Measurements from ENCODE around the gene RAB23. TPM values are rescaled to one million over a fixed set of nuclear protein-coding genes. Genes with fewer than 3 reads are reported as not detected.

The RAB23 gene
- total and polyA plus RNA-seq, 12 donors = 3.1 to 16.5 (median 10.1) TPM

DNA sequence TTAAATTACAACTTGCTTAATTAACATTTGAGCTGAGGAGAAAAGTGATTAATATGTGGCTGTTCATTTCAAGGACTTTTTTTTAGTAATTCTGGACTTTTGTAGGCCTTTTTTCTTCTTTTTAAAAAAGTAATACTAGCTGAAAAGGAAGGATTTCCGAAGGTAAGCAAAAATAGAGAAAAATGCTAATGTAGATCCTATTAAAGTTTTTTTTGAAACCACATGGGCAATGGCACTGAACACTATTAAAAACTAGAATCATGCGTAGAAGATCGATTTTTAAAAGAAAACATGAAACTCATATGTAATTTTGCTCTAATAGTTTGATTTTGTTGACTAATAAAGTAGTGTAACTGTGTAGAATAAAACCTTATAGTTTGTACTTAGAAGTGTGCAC is 47.6 kb downstream of the RAB23 start:
- intact Hi-C loops (cut with DNase I) = loop anchor here in 6 of 10 donors (5.0 to 10.0 kb wide), 6 partner anchors 48 to 270 kb away; partner anchors contain the start of genes PRIM2 (in 6 of the 6), RAB23 (in 3 of the 6) and KIAA1586 (in 1 of the 6)

DNA sequence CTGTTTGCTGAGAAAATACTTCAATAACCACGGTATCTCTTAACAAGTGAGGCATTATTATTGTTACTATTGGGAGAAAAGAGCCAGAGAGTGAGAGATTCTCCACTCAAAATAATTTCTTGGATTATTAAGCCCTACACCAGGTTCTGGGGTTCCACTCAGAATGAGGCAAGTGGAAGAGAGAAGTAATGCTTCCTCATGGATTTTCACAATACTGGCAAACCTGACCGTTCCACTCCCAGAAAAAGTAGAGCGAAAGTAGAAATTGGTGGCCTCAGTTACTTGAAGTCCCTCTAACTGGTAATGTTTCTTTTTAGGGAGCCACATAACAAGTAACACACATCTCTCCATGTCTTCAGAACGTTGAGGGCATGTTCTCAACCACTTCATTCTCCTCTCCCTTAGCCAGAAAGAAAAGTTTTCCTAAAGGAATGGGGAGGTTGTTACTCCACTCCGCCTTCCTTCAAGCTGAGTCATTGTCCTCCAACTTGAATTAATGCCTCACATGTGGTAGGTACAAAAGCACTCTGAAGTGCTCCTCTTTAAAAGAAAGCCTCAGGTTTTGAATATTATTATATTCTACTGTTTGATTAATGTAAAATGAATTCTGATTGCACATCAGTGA is 48.1 kb downstream of the RAB23 start:
- 62 to 65% methylated on average over 5 of the region's 5 CpGs for WGBS, 2 donors
- Histone ChIP-seq H3K27me3 (no peaks in the 10 kb centered on the region), H3K4me1 (peaks cover 3 to 49% (median 23%) of the 10 kb centered on the region in 9 donors), H3K9me3 (no peaks in the 10 kb centered on the region), H3K4me3 (peak overlapping the region in 9 of 10 donors; percentile 57 to 80 (median 76)), H3K36me3 (peaks cover 0 to 9% (median 0%) of the 10 kb centered on the region in 9 donors), H3K27ac (peak overlapping the region in 8 of 10 donors; percentile 46 to 98 (median 91))
- TF ChIP-seq, protein P1, sequence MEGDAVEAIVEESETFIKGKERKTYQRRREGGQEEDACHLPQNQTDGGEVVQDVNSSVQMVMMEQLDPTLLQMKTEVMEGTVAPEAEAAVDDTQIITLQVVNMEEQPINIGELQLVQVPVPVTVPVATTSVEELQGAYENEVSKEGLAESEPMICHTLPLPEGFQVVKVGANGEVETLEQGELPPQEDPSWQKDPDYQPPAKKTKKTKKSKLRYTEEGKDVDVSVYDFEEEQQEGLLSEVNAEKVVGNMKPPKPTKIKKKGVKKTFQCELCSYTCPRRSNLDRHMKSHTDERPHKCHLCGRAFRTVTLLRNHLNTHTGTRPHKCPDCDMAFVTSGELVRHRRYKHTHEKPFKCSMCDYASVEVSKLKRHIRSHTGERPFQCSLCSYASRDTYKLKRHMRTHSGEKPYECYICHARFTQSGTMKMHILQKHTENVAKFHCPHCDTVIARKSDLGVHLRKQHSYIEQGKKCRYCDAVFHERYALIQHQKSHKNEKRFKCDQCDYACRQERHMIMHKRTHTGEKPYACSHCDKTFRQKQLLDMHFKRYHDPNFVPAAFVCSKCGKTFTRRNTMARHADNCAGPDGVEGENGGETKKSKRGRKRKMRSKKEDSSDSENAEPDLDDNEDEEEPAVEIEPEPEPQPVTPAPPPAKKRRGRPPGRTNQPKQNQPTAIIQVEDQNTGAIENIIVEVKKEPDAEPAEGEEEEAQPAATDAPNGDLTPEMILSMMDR (IDR thresholded peaks at IDR 0.05) = no peak
- ATAC-seq (no peak), DNase-seq (no peak)
- intact Hi-C loops (cut with DNase I) = loop anchor here in 6 of 10 donors (5.0 to 10.0 kb wide), 6 partner anchors 48 to 269 kb away; partner anchors contain the start of genes PRIM2 (in 6 of the 6), RAB23 (in 3 of the 6) and KIAA1586 (in 1 of the 6)

More for the DNA sequence above, 47.6 kb downstream of the RAB23 start:
- peaks cover 3 to 54% (median 24%) of the 10 kb centered on the region in 9 donors for H3K4me1 ChIP-seq
- TF ChIP-seq, protein P1 (IDR thresholded peaks at IDR 0.05) = no peak
- no peaks in the 10 kb centered on the region for H3K9me3 ChIP-seq
- DNase-seq (no peak), ATAC-seq (no peak)
- peak overlapping the region in 6 of 10 donors; percentile 69 to 80 (median 77) for H3K4me3 ChIP-seq
- no peaks in the 10 kb centered on the region for H3K27me3 ChIP-seq
- peaks cover 0 to 4% (median 0%) of the 10 kb centered on the region in 9 donors for H3K36me3 ChIP-seq
- WGBS, 2 donors = 92 to 93% methylated on average over 3 of the region's 3 CpGs
- peak overlapping the region in 8 of 10 donors; percentile 46 to 98 (median 91) for H3K27ac ChIP-seq

DNA sequence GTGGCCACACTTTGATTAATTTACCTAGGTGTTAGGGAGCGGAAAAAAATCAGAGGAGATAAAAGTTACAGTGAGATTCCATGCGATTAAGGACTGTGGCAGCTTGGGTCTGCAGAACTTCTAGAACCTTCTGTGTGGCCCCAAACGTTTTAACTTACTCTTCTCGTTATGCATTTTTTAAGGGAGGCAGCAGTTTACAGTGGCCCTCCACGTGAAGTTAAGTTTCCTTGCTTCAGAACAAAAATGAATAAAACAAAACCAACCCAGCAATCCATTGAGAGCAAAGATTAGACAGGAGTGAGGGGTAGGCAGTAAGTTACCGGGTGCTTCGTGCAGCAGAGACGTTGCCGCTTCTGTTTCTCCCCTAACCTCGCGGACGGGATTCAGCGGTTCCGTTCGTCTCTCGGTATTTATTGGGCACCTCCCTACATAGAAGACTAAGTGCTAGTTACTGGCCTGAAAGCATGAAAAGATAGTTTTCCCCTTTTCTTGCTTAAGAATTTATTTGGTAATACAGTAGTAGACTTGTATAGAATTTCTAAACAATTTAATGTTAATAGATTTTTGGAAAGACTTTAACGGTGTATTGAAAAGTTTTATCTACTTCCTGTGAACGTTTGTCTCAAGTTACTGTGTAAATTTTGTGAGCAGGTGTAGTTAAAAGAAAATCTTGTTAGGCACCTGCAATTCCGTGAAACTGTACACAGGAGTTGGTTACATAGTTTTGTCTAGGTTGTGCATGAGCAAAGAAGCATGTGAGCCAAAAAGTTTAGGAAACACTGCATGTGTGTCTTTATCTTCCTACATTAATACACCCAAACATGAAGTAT is 48.8 kb downstream of the RAB23 start:
- no peak for DNase-seq

More for the DNA sequence above, 48.8 kb downstream of the RAB23 start:
- peaks cover 1 to 42% (median 23%) of the 10 kb centered on the region in 9 donors for H3K4me1 ChIP-seq
- intact Hi-C loops (cut with DNase I) = loop anchor here in 6 of 10 donors (5.0 to 10.0 kb wide), 6 partner anchors 49 to 268 kb away; partner anchors contain the start of genes PRIM2 (in 6 of the 6), RAB23 (in 3 of the 6) and KIAA1586 (in 1 of the 6)
- TF ChIP-seq, protein P1 (IDR thresholded peaks at IDR 0.05) = no peak
- peaks cover 0 to 16% (median 0%) of the 10 kb centered on the region in 9 donors for H3K36me3 ChIP-seq
- WGBS, 2 donors = 8 to 12% methylated on average over 19 of the region's 19 CpGs
- H3K27me3 ChIP-seq = no peaks in the 10 kb centered on the region
- H3K9me3 ChIP-seq = no peaks in the 10 kb centered on the region
- peak in 3 of 8 donors; percentile 18 to 48 (median 21) for ATAC-seq
- H3K4me3 ChIP-seq = peak overlapping the region; percentile 57 to 80 (median 76)
- peak overlapping the region; percentile 88 to 98 (median 91) for H3K27ac ChIP-seq

Measured in heart right ventricle (tissue), 16 donors.